ENCODE measurements around the gene ZBTB2. TPM values are rescaled to one million over a fixed set of nuclear protein-coding genes. Genes with fewer than 3 reads are reported as not detected.

The ZBTB2 gene, protein sequence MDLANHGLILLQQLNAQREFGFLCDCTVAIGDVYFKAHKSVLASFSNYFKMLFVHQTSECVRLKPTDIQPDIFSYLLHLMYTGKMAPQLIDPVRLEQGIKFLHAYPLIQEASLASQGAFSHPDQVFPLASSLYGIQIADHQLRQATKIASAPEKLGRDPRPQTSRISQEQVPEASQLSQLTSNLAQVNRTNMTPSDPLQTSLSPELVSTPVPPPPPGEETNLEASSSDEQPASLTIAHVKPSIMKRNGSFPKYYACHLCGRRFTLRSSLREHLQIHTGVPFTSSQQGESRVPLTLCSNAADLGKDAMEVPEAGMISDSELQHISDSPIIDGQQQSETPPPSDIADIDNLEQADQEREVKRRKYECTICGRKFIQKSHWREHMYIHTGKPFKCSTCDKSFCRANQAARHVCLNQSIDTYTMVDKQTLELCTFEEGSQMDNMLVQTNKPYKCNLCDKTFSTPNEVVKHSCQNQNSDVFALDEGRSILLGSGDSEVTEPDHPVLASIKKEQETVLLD
- total RNA-seq (2021), result 7.3 and 8.9 TPM in 2 replicates
- Bru-seq, nascent RNA, result percentile 79 among the genes with signal in this experiment
- percentile 71 among the genes with signal in this experiment for BruChase-seq, experiment 1, labeled RNA remaining after a 2-hour chase
- BruChase-seq, experiment 2, labeled RNA remaining after a 6-hour chase, result percentile 73 among the genes with signal in this experiment
- long read RNA-seq, transcript ZBTB2-201 (3 exons, 3,090 nt), result major isoform, 5 of 8 reads
- long read RNA-seq, partial matches to known transcripts, result 0 of 8 reads
- long read RNA-seq, other reads (novel, unspliced or antisense), result 3 of 8 reads

- Histone ChIP-seq H3K27ac (peak within 1 kb of the TSS; percentile 98), H3K36me3 (ENCODE audit: low read depth) (peaks cover 10% of the 10 kb centered on the region), H3K27me3 (ENCODE audit: insufficient read depth, low read depth) (no peaks in the 10 kb centered on the region), H3K4me2 (peak within 1 kb of the TSS; percentile 90), H3K4me1 (replicated peaks; ENCODE audit: insufficient read depth) (peaks cover 49% of the 10 kb centered on the region), H3K4me3 (peak within 1 kb of the TSS; percentile 64), H4K20me1 (ENCODE audit: insufficient read depth) (peaks cover 39% of the 10 kb centered on the region), H3K9me3 (ENCODE audit: insufficient read depth, low read depth) (no peaks in the 10 kb centered on the region; the same call in 1 of the 2 replicates), H3F3A (ENCODE audit: insufficient read depth, low read depth) (peaks cover 49% of the 10 kb centered on the region), H3K9me2 (ENCODE audit: insufficient read depth) (no peaks in the 10 kb centered on the region), H2AFZ (no peak within 1 kb of the TSS), H3K79me2 (ENCODE audit: low read depth) (peaks cover 77% of the 10 kb centered on the region)
- TF ChIP-seq, protein P1, sequence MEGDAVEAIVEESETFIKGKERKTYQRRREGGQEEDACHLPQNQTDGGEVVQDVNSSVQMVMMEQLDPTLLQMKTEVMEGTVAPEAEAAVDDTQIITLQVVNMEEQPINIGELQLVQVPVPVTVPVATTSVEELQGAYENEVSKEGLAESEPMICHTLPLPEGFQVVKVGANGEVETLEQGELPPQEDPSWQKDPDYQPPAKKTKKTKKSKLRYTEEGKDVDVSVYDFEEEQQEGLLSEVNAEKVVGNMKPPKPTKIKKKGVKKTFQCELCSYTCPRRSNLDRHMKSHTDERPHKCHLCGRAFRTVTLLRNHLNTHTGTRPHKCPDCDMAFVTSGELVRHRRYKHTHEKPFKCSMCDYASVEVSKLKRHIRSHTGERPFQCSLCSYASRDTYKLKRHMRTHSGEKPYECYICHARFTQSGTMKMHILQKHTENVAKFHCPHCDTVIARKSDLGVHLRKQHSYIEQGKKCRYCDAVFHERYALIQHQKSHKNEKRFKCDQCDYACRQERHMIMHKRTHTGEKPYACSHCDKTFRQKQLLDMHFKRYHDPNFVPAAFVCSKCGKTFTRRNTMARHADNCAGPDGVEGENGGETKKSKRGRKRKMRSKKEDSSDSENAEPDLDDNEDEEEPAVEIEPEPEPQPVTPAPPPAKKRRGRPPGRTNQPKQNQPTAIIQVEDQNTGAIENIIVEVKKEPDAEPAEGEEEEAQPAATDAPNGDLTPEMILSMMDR (conservative IDR thresholded peaks at IDR 0.05), result no peak
- TF ChIP-seq EZH2 (IDR thresholded peaks at IDR 0.05; ENCODE audit: low read depth), result no peak
- TSS peak; percentile 47 for BruUV-seq (replicated peaks)
- intact Hi-C loops (cut with micrococcal nuclease; ENCODE audit: unreplicated experiment), result loop anchor here (2.0 kb wide), 1 partner anchor 17 kb away; no protein-coding TSS in a partner anchor
- POLR2A ChIA-PET (ENCODE audit: unreplicated experiment), result interaction anchor here (0.6 kb wide), 1 partner anchor 510 kb away, joined by 6 read pairs; no protein-coding TSS in a partner anchor
- CTCF ChIA-PET, result no interaction called here
- peak; percentile 42 to 81 for DNase-seq
Measured at GRCh38 chr6:151391471-151392413, at the start of gene ZBTB2. Gene ZBTB2 (minus strand): TSS chr6:151391559. CDS start chr6:151373637, 17,922 bp downstream.

DNA sequence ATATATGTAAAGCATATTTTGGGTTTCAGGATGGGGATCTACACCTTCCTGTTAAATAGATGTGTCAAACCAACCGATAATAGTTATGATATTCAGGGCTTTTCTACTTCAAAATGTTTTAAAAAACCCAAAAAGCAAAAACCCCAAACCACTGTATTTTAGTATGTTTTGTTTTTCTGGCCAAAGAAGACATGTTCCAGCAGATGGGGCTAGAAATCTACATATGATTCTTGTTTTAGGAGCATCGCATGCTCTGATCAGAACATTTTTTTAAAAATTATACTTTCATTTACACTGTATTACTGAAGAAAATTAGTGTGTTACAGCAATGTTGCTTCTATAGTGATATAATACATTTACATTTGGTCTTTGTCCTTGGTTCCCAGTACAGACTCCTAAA lies 49.6 kb upstream of the ZBTB2 start:
- no TSS peak for BruUV-seq (replicated peaks)
- Histone ChIP-seq H3K79me2 (ENCODE audit: low read depth) (peaks cover 53% of the 10 kb centered on the region), H3K9me3 (ENCODE audit: insufficient read depth, low read depth) (no peaks in the 10 kb centered on the region), H3K4me2 (no peak overlapping the region), H2AFZ (no peak overlapping the region), H3K4me3 (no peak overlapping the region), H3K4me1 (replicated peaks; ENCODE audit: insufficient read depth) (peaks cover 17% of the 10 kb centered on the region), H4K20me1 (ENCODE audit: insufficient read depth) (peaks cover 11% of the 10 kb centered on the region; the same call in 1 of the 2 replicates), H3F3A (ENCODE audit: insufficient read depth, low read depth) (peaks cover 12% of the 10 kb centered on the region; the same call in 1 of the 2 replicates), H3K36me3 (ENCODE audit: low read depth) (peaks cover 8% of the 10 kb centered on the region; the same call in 1 of the 2 replicates), H3K27me3 (ENCODE audit: insufficient read depth, low read depth) (no peaks in the 10 kb centered on the region), H3K27ac (no peak overlapping the region), H3K9me2 (ENCODE audit: insufficient read depth) (no peaks in the 10 kb centered on the region)
- no peak for DNase-seq
- ChIA-PET CTCF (no interaction called here), POLR2A (ENCODE audit: unreplicated experiment) (interaction anchor here (0.6 kb wide), 1 partner anchor 84 kb away, joined by 3 read pairs; no protein-coding TSS in a partner anchor)
- no peak for TF ChIP-seq EZH2 (IDR thresholded peaks at IDR 0.05; ENCODE audit: low read depth)
- TF ChIP-seq, protein P1 (conservative IDR thresholded peaks at IDR 0.05), result no peak; the same call in 1 of the 2 replicates
- intact Hi-C loops (cut with micrococcal nuclease; ENCODE audit: unreplicated experiment), result loop anchor here (5.0 kb wide), 1 partner anchor 826 kb away; no protein-coding TSS in a partner anchor

Measured in PC-9 (cell line).